Sigmoid colon (tissue), 4 donors: Measurements from ENCODE around the gene TNNT3.

Experiments used
- POLR2A ChIP-seq, 2 donors: fragments of 450-650 bp; IDR thresholded peaks; one replicate each; pipeline ENCODE4 v1.6.1; 2016; ENCODE audit warnings: antibody characterized with exemption in 2 of 2, mild to moderate bottlenecking in 2 of 2, moderate library complexity in 2 of 2
- POLR2AphosphoS5 ChIP-seq, 4 donors: sonication (generic); formaldehyde crosslinking; IDR thresholded peaks; one replicate each; pipeline ENCODE4 v1.6.1; 2017; ENCODE audit warnings: antibody characterized with exemption in 4 of 4
- TF ChIP-seq, protein P1 (sequence below), 4 experiments: fragments of 450-650 bp in 3 of 4; fragments of 200-600 bp in 1 of 4; IDR thresholded peaks; one replicate each; pipeline ENCODE4 v1.5.1; 2016 to 2019; ENCODE audit warnings: antibody characterized with exemption in 4 of 4, mild to moderate bottlenecking in 3 of 4, moderate library complexity in 2 of 4

DNA sequence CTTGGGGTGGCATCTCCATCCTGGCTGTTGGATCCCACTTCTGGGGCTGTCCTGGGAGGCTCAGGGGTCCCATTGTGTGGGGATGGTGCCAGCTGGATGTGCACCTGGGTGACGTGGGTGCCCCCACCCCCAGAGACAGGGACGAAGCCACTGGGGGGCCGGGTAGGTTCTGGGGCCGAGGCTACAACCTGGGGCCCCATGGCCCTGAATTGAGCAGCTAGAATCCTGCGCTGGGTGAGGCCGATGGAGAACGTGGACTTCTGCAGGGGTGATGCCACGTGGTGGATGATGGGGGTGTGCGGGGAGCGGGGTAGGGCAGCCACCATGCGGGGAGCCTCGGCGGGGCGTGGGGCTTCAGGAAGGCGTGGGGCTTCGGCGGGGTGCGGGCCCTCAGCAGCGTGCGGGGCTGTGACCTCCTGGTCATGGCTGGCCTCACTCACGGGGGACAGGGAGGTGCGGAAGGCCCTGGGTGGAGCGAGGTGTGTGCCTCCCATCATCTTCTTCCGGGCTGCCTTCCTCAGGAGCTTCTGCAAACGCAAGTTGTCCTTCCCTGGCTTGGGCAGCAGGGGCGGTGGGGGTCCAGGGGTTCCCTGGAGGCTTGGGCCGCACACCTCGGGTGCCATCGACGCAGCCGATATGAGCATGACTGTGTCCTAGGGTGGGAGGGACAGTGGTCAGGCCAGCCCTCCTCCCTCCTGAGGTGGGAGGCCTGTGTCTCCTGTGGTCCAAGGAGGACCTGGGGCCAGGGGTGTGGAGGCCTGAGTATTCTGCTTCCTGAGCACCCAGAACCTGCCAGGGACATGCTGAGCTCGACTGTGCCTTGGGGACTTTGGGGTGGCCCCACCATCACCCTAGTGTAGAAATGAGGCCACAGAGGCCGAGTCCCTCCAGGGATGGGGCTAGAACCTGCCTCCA, 29.3 kb upstream of the TNNT3 start:
- TF ChIP-seq, protein P1, sequence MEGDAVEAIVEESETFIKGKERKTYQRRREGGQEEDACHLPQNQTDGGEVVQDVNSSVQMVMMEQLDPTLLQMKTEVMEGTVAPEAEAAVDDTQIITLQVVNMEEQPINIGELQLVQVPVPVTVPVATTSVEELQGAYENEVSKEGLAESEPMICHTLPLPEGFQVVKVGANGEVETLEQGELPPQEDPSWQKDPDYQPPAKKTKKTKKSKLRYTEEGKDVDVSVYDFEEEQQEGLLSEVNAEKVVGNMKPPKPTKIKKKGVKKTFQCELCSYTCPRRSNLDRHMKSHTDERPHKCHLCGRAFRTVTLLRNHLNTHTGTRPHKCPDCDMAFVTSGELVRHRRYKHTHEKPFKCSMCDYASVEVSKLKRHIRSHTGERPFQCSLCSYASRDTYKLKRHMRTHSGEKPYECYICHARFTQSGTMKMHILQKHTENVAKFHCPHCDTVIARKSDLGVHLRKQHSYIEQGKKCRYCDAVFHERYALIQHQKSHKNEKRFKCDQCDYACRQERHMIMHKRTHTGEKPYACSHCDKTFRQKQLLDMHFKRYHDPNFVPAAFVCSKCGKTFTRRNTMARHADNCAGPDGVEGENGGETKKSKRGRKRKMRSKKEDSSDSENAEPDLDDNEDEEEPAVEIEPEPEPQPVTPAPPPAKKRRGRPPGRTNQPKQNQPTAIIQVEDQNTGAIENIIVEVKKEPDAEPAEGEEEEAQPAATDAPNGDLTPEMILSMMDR (IDR thresholded peaks at IDR 0.05): no peak
- no peak for TF ChIP-seq POLR2A (IDR thresholded peaks at IDR 0.05)
- no peak for TF ChIP-seq POLR2AphosphoS5 (IDR thresholded peaks at IDR 0.05)
